Hematopoietic multipotent progenitor cell treated with erythropoietin and hydrocortisone succinate and interleukin-3 and kit ligand, for 6 days (in vitro differentiated cells): ENCODE measurements around the gene CDK17.
A peak's percentile ranks its signal among the peaks of the same experiment; 100 is the strongest.
"Not testable (repeated sequence)": the region's sequence is repeated elsewhere in the genome, so short reads cannot be mapped to it uniquely, and the experiment has no call there.

Experiments used
- DNase-seq: peaks from one replicate; pipeline ENCODE4 v3.0.0-alpha.2; 2015

CDK17 gene

GRCh38 chr12:96416033-96416799 is 16.0 kb upstream of the CDK17 start:
- peak; percentile 29 for DNase-seq

- DNase-seq, result no peak
These were observed 14.4 kb upstream of the CDK17 start for GRCh38 chr12:96414637-96415036.

- DNase-seq, result no peak
These were observed 12.2 kb upstream of the CDK17 start for GRCh38 chr12:96412431-96412830.

GRCh38 chr12:96409731-96410130 is 9.5 kb upstream of the CDK17 start:
- no peak for DNase-seq

- DNase-seq, result no peak
These were observed 8.8 kb upstream of the CDK17 start for GRCh38 chr12:96408993-96409392.

GRCh38 chr12:96407429-96408097 is 7.3 kb upstream of the CDK17 start:
- peak; percentile 35 for DNase-seq

- DNase-seq, result no peak
These were observed 4.5 kb upstream of the CDK17 start for GRCh38 chr12:96404696-96405095.

- DNase-seq, result no peak
These were observed 3.6 kb upstream of the CDK17 start for GRCh38 chr12:96403870-96404269.

- DNase-seq, result not testable (repeated sequence)
These were observed 2.3 kb upstream of the CDK17 start for GRCh38 chr12:96402522-96402921.

- no peak for DNase-seq
These were observed 1.8 kb upstream of the CDK17 start for GRCh38 chr12:96402061-96402460.

- DNase-seq, result peak; percentile 95
These were observed 1.0 kb upstream of the CDK17 start for GRCh38 chr12:96401076-96401871.

GRCh38 chr12:96400631-96401075 is 414 bp upstream of the CDK17 start:
- peak; percentile 68 for DNase-seq

- peak; percentile 79 for DNase-seq
These were observed 920 bp downstream of the CDK17 start for GRCh38 chr12:96399120-96399918.

- DNase-seq, result no peak
These were observed 1.7 kb downstream of the CDK17 start for GRCh38 chr12:96398424-96399119.

- peak; percentile 39 for DNase-seq
These were observed 2.3 kb downstream of the CDK17 start for GRCh38 chr12:96397756-96398423.

GRCh38 chr12:96396914-96397313 is 3.3 kb downstream of the CDK17 start:
- no peak for DNase-seq

- DNase-seq, result no peak
These were observed 4.0 kb downstream of the CDK17 start for GRCh38 chr12:96396209-96396608.

- no peak for DNase-seq
These were observed 5.0 kb downstream of the CDK17 start for GRCh38 chr12:96395236-96395635.

GRCh38 chr12:96393229-96393628 is 7.0 kb downstream of the CDK17 start:
- DNase-seq, result not testable (repeated sequence)

- DNase-seq, result no peak
These were observed 7.8 kb downstream of the CDK17 start for GRCh38 chr12:96392397-96392796.

GRCh38 chr12:96387981-96388380 is 12.3 kb downstream of the CDK17 start:
- DNase-seq, result no peak
